H1 (cell line): ENCODE data around the gene MEX3D. TPM values are rescaled to one million over a fixed set of nuclear protein-coding genes. Genes with fewer than 3 reads are reported as not detected.

Experiments
- CTCF ChIA-PET: fragments of 300-600 bp; sonication (Branson Sonifier 250); formaldehyde crosslinking; loops from one replicate; lab custom pipeline; 2021; ENCODE audit not compliant: partially characterized antibody; lab: Charles Lee
- POLR2A ChIA-PET: fragments of 300-600 bp; sonication (Branson Sonifier 250); formaldehyde crosslinking; loops from one replicate; lab custom pipeline; 2021; ENCODE audit warnings: inconsistent platforms; ENCODE audit not compliant: partially characterized antibody; lab: Charles Lee
- DNase-seq, 2 experiments: peaks; one replicate each; pipeline versions ENCODE4 v3.0.0 to v3.0.0-alpha.2; 2010 to 2022; ENCODE audit warnings: low spot score in 2 of 2, low read depth in 1 of 2, mixed read lengths in 1 of 2
- FAIRE-seq: peaks from 2 replicates; lab custom pipeline; 2011; peaks lifted over from hg19 to GRCh38; lab: Jason Lieb, UNC
- H2AFZ ChIP-seq: 2 replicates; pipeline ENCODE4 v1.8.1; 2012; ENCODE audit warnings: low read length, inconsistent platforms
- H2AK5ac ChIP-seq: 2 replicates; pipeline ENCODE4 v1.6.1; 2013; ENCODE audit warnings: low read depth, low read length
- H2BK120ac ChIP-seq: replicated peaks from 2 replicates; pipeline ENCODE3; 2013; ENCODE audit warnings: low read depth, low read length, inconsistent platforms
- H2BK12ac ChIP-seq: 2 replicates; pipeline ENCODE4 v1.6.1; 2013; ENCODE audit warnings: low read depth, low read length
- H2BK15ac ChIP-seq: 2 replicates; pipeline ENCODE4 v1.6.1; 2013; ENCODE audit warnings: low read length
- H2BK20ac ChIP-seq: 2 replicates; pipeline ENCODE4 v1.6.1; 2013; ENCODE audit warnings: low read length
- H2BK5ac ChIP-seq: 2 replicates; pipeline ENCODE4 v1.6.1; 2013; ENCODE audit warnings: low read depth, low read length
- H3K14ac ChIP-seq: 2 replicates; pipeline ENCODE4 v1.6.1; 2013; ENCODE audit warnings: inconsistent platforms; ENCODE audit not compliant: insufficient read length
- H3K18ac ChIP-seq: 2 replicates; pipeline ENCODE4 v1.6.1; 2013; ENCODE audit warnings: low read length; ENCODE audit errors: extremely low read depth
- H3K23ac ChIP-seq: 2 replicates; pipeline ENCODE4 v1.6.1; 2013; ENCODE audit warnings: inconsistent platforms; ENCODE audit not compliant: insufficient read length
- H3K23me2 ChIP-seq: 2 replicates; pipeline ENCODE4 v1.6.1; 2013; ENCODE audit warnings: low read depth, low read length
- H3K27ac ChIP-seq: 2 replicates; pipeline ENCODE4 v1.6.1; 2011; ENCODE audit warnings: low read depth, low read length, inconsistent platforms
- H3K27me3 ChIP-seq, 4 experiments: replicated peaks in 1 of 4; 1 replicate in 1 of 4; 2 replicates in 3 of 4; pipeline versions ENCODE4 v1.6.1 to v1.8.1; 2011 to 2013; ENCODE audit warnings: low read length in 3 of 4, mild to moderate bottlenecking in 3 of 4, inconsistent platforms in 2 of 4, mixed read lengths in 2 of 4, moderate library complexity in 1 of 4; ENCODE audit not compliant: control insufficient read depth in 3 of 4, insufficient read depth in 3 of 4; ENCODE audit errors: extremely low read depth in 1 of 4
- H3K36me3 ChIP-seq, 4 experiments: 2 replicates each; pipeline versions ENCODE4 v1.6.1 to v1.8.1; 2011 to 2013; ENCODE audit warnings: mild to moderate bottlenecking in 4 of 4, low read length in 3 of 4, moderate library complexity in 2 of 4, control low read depth in 1 of 4, inconsistent platforms in 1 of 4; ENCODE audit not compliant: insufficient read depth in 4 of 4, control insufficient read depth in 2 of 4
- H3K4ac ChIP-seq: replicated peaks from 2 replicates; pipeline ENCODE3; 2013; ENCODE audit warnings: low read length, low read depth, mixed read lengths, inconsistent platforms; ENCODE audit not compliant: insufficient read length
- H3K4me1 ChIP-seq, 4 experiments: replicated peaks in 1 of 4; 1 replicate in 1 of 4; 2 replicates in 3 of 4; pipeline versions ENCODE4 v1.6.1 to v1.8.1; 2011 to 2013; ENCODE audit warnings: low read length in 3 of 4, inconsistent platforms in 2 of 4, mixed read lengths in 1 of 4; ENCODE audit not compliant: insufficient read depth in 4 of 4, control insufficient read depth in 3 of 4
- H3K4me2 ChIP-seq, 2 experiments: 2 replicates each; pipeline versions ENCODE4 v1.6.1 to v1.8.1; 2011 to 2013; ENCODE audit warnings: low read depth in 2 of 2, low read length in 2 of 2, control low read depth in 1 of 2, inconsistent platforms in 1 of 2, mild to moderate bottlenecking in 1 of 2; ENCODE audit not compliant: insufficient read depth in 1 of 2
- H3K4me3 ChIP-seq, 4 experiments: fragments of 200-600, 300-600 bp in 1 of 4; sonication (generic), shearing (Covaris generic), sonication (Bioruptor Twin) in 1 of 4; 2 replicates each; pipeline versions ENCODE4 v1.5.1 to v1.8.1; 2011 to 2016; ENCODE audit warnings: low read length in 4 of 4, low read depth in 3 of 4, control low read depth in 2 of 4, inconsistent platforms in 2 of 4, mild to moderate bottlenecking in 2 of 4, mixed read lengths in 1 of 4, moderate library complexity in 1 of 4; ENCODE audit not compliant: insufficient read depth in 2 of 4; ENCODE audit errors: extremely low read depth in 1 of 4
- H3K56ac ChIP-seq: replicated peaks from 2 replicates; pipeline ENCODE3; 2013; ENCODE audit warnings: low read depth, mild to moderate bottlenecking, mixed read lengths, low read length, inconsistent platforms; ENCODE audit not compliant: insufficient read length
- H3K79me1 ChIP-seq: 2 replicates; pipeline ENCODE4 v1.6.1; 2013; ENCODE audit warnings: low read depth, low read length, control low read depth
- H3K79me2 ChIP-seq, 2 experiments: 2 replicates each; pipeline versions ENCODE4 v1.6.1 to v1.8.1; 2012 to 2013; ENCODE audit warnings: low read length in 2 of 2, mild to moderate bottlenecking in 2 of 2, inconsistent platforms in 1 of 2; ENCODE audit not compliant: insufficient read depth in 2 of 2, control insufficient read depth in 1 of 2
- H3K9ac ChIP-seq, 4 experiments: replicated peaks in 1 of 4; 1 replicate in 1 of 4; 2 replicates in 3 of 4; pipeline versions ENCODE4 v1.6.1 to v1.8.1; 2011 to 2013; ENCODE audit warnings: low read depth in 3 of 4, low read length in 3 of 4, control low read depth in 2 of 4, mild to moderate bottlenecking in 2 of 4, moderate library complexity in 2 of 4, inconsistent platforms in 1 of 4; ENCODE audit errors: extremely low read depth in 1 of 4
- H3K9me3 ChIP-seq, 2 experiments: 2 replicates each; pipeline versions ENCODE4 v1.6.1 to v1.8.1; 2012 to 2013; ENCODE audit warnings: mild to moderate bottlenecking in 2 of 2, moderate library complexity in 2 of 2, control low read depth in 1 of 2, inconsistent platforms in 1 of 2, low read depth in 1 of 2, low read length in 1 of 2, mixed read lengths in 1 of 2; ENCODE audit not compliant: insufficient read depth in 2 of 2
- H4K20me1 ChIP-seq, 2 experiments: replicated peaks in 1 of 2; 2 replicates each; pipeline versions ENCODE3 to v1.8.1; 2011 to 2013; ENCODE audit warnings: inconsistent platforms in 2 of 2, low read length in 2 of 2, mild to moderate bottlenecking in 1 of 2; ENCODE audit not compliant: insufficient read depth in 2 of 2, control insufficient read depth in 1 of 2
- H4K5ac ChIP-seq: 2 replicates; pipeline ENCODE4 v1.6.1; 2013; ENCODE audit warnings: low read length, low read depth, mixed read lengths, inconsistent platforms; ENCODE audit not compliant: insufficient read length
- H4K8ac ChIP-seq: 2 replicates; pipeline ENCODE4 v1.8.0; 2013; ENCODE audit warnings: mild to moderate bottlenecking, moderate library complexity, low read length, inconsistent platforms; ENCODE audit not compliant: insufficient read depth; ENCODE audit errors: extremely low read depth
- H4K91ac ChIP-seq: replicated peaks from 2 replicates; pipeline ENCODE3; 2013; ENCODE audit warnings: low read length, mixed read lengths, inconsistent platforms; ENCODE audit not compliant: insufficient read length
- EGR1 ChIP-seq: IDR thresholded peaks from 2 replicates; pipeline ENCODE4 v1.6.1; 2011; ENCODE audit warnings: low read depth, low read length, borderline replicate concordance
- KDM5A ChIP-seq: fragments of 200-600 bp; IDR thresholded peaks from 2 replicates; pipeline ENCODE4 v1.7.1; 2012; ENCODE audit warnings: mild to moderate bottlenecking, low read length, inconsistent platforms, mixed read lengths
- NRF1 ChIP-seq: IDR thresholded peaks from 2 replicates; pipeline ENCODE4 v1.6.1; 2011; ENCODE audit warnings: mild to moderate bottlenecking, low read depth, low read length, improper control_type of control experiment
- POLR2A ChIP-seq, 2 experiments: IDR thresholded peaks; 1 replicate in 1 of 2; 2 replicates in 1 of 2; pipeline ENCODE4 v1.6.1; 2011; ENCODE audit warnings: low read depth in 2 of 2, low read length in 2 of 2, mild to moderate bottlenecking in 2 of 2; ENCODE audit errors: control extremely low read depth in 1 of 2
- RNF2 ChIP-seq: fragments of 200-900, 300-1000 bp; sonication (generic); IDR thresholded peaks from 2 replicates; pipeline ENCODE4 v1.7.1; 2016; ENCODE audit warnings: borderline replicate concordance, low read depth, mild to moderate bottlenecking, antibody characterized with exemption, low read length; ENCODE audit not compliant: poor library complexity, severe bottlenecking; ENCODE audit errors: missing control alignments
- RXRA ChIP-seq: IDR thresholded peaks from 2 replicates; pipeline ENCODE4 v1.6.1; 2011; ENCODE audit warnings: low read depth, mild to moderate bottlenecking, low read length, moderate library complexity; ENCODE audit not compliant: insufficient read depth
- ZNF274 ChIP-seq: IDR thresholded peaks from 2 replicates; pipeline ENCODE4 v1.7.0; 2012; ENCODE audit warnings: low read length, borderline replicate concordance; ENCODE audit errors: extremely low read depth
- WGBS, 2 experiments: shearing (Covaris generic) in 1 of 2; methylation state at CpG; one replicate each; pipeline versions ENCODE4 v1.1.6 to v1.1.7; 2013 to 2015; ENCODE audit warnings: low lambda C conversion rate in 2 of 2, mixed read lengths in 2 of 2, inconsistent platforms in 1 of 2, low coverage in 1 of 2, missing lambda C conversion rate in 1 of 2; ENCODE audit not compliant: insufficient replicate concordance in 2 of 2, insufficient coverage in 1 of 2, insufficient read length in 1 of 2; ENCODE audit errors: extremely low coverage in 1 of 2, missing lambda C conversion rate in 1 of 2; 5-methylcytosine and 5-hydroxymethylcytosine counted together
- polyA plus RNA-seq, 7 experiments: library from polyadenylated mRNA; depleted of rRNA in 3 of 7; stranded (reverse) in 5 of 7; unstranded in 2 of 7; fragments of >200 nt in 5 of 7; fragments of 200-250 nt in 2 of 7; gene quantifications; 1 replicate in 5 of 7; 2 replicates in 1 of 7; 4 replicates in 1 of 7; pipeline versions ENCODE4 v1.2.1 to v1.2.3, GENCODE V29; 2011 to 2013; ENCODE audit warnings: missing spikeins in 2 of 7, mixed read lengths in 2 of 7
- total RNA-seq: library from RNA; stranded (reverse); fragmentation: NEBNext Ultra II Directional; extraction: Animal tissue kit (Norgen Biotek cat#: 25700); gene quantifications from 2 replicates; pipeline ENCODE4 v1.2.1, GENCODE V29; 2021
- TF ChIP-seq, protein P1 (sequence below): IDR thresholded peaks from 2 replicates; pipeline ENCODE4 v1.6.1; 2011; ENCODE audit warnings: low read length, improper control_type of control experiment

The MEX3D gene
- total and polyA plus RNA-seq, 2 of the 8 experiments (the other 6 are each of a cell fraction or from before 2014, with no cell fraction given): 20.8 to 78.8 TPM

DNA sequence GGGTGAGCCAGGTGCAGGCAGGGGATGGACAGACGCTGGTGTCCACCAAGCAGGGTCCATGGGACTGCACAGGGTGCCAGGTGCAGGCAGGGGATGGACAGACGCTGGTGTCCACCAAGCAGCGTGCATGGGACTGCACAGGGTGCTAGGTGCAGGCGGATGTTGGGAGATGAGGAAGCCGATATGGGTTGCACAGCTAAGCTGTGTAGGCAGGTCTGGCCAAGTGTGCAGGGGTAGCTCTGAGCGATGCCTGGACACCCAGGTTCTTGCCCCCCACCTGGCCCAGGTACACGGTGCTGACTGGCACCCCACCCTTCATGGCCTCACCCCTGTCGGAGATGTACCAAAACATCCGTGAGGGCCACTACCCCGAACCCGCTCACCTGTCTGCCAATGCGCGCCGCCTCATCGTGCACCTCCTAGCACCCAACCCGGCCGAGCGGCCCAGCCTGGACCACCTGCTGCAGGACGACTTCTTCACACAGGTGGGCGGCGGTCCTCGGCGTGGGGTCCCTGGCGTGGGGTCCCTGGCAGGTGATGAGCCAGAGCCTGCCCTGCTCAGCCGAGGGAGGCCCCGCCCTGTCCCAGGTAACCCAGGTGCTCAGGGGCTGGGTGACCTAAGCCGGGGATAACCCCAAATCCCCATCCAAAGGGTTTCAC lies 40.3 kb downstream of the MEX3D start:
- peaks cover 19 to 29% (median 28%) of the 10 kb centered on the region in 4 experiments for H3K27me3 ChIP-seq
- no peak overlapping the region for H4K8ac ChIP-seq
- no peak overlapping the region for H3K23ac ChIP-seq
- FAIRE-seq: no peak
- no peak overlapping the region for H2BK20ac ChIP-seq
- H2BK12ac ChIP-seq: no peak overlapping the region
- no peak overlapping the region for H3K18ac ChIP-seq
- no peak overlapping the region for H2AFZ ChIP-seq
- POLR2A ChIA-PET: no interaction called here
- no peak overlapping the region for H2BK5ac ChIP-seq
- H2AK5ac ChIP-seq: no peak overlapping the region
- H3K9ac ChIP-seq: no peak overlapping the region
- H3K4me3 ChIP-seq: no peak overlapping the region
- H3K4me1 ChIP-seq: peaks cover 0 to 3% (median 1%) of the 10 kb centered on the region in 4 experiments; a peak in 3 of 7 replicates
- H3K23me2 ChIP-seq: peaks cover 8% of the 10 kb centered on the region; the same call in 1 of the 2 replicates
- H2BK15ac ChIP-seq: no peak overlapping the region
- no peaks in the 10 kb centered on the region for H3K79me2 ChIP-seq
- H3K79me1 ChIP-seq: no peaks in the 10 kb centered on the region
- TF ChIP-seq POLR2A (IDR thresholded peaks at IDR 0.05; ENCODE audit: control extremely low read depth in 1 of 2, low read depth in 2 of 2, low read length in 2 of 2) (no peak), ZNF274 (no peak), NRF1 (no peak), RNF2 (no peak), EGR1 (no peak), KDM5A (no peak), RXRA (no peak)
- TF ChIP-seq, protein P1, sequence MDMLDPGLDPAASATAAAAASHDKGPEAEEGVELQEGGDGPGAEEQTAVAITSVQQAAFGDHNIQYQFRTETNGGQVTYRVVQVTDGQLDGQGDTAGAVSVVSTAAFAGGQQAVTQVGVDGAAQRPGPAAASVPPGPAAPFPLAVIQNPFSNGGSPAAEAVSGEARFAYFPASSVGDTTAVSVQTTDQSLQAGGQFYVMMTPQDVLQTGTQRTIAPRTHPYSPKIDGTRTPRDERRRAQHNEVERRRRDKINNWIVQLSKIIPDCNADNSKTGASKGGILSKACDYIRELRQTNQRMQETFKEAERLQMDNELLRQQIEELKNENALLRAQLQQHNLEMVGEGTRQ: no peak
- H3K56ac ChIP-seq: no peak overlapping the region
- WGBS, 2 experiments: 94% methylated on average over 23 of the region's 27 CpGs; no CpG with 5 or more reads in 1 of the 2 experiments
- no peak overlapping the region for H4K5ac ChIP-seq
- H4K20me1 ChIP-seq: peaks cover 8 to 15% of the 10 kb centered on the region in 2 experiments
- H3K9me3 ChIP-seq: no peaks in the 10 kb centered on the region
- H3K14ac ChIP-seq: no peak overlapping the region
- H4K91ac ChIP-seq: no peak overlapping the region
- H3K27ac ChIP-seq: no peak overlapping the region
- peak in 1 of 2 experiments; percentile 42 for DNase-seq
- H3K4ac ChIP-seq: no peak overlapping the region
- no peak overlapping the region for H3K4me2 ChIP-seq
- H3K36me3 ChIP-seq: no peaks in the 10 kb centered on the region; a peak in 1 of 8 replicates
- CTCF ChIA-PET: no interaction called here
- no peak overlapping the region for H2BK120ac ChIP-seq
